ENCODE results near the gene CCDC63.
"Not testable (repeated sequence)": the region's sequence is repeated elsewhere in the genome, so short reads cannot be mapped to it uniquely, and the experiment has no call there.

The CCDC63 gene

DNA sequence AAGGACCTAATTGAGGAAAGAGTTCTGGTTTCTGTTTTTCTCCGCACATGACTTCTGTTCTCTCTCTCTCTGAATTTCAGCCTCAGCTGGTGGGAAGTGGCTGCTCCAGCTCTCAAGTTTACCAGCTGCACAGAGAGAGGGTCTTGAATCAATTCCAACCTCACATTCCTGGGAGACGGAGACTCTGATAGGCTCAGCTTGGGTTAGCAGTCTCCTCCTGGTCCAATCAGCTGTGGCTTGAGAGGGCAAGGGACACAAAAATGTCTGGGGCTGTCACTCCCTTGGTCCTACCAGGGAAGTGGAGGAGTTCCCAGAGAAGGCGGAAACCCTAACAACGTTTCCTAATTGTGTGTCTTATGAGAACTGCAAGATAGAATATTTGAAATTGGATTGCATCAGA lies 7.0 kb downstream of the CCDC63 start:
- TF ChIP-seq POLR2A (IDR thresholded peaks at IDR 0.05; ENCODE audit: low read depth, low read length): no peak
- no peak for DNase-seq (ENCODE audit: insufficient read length, low spot score)

DNA sequence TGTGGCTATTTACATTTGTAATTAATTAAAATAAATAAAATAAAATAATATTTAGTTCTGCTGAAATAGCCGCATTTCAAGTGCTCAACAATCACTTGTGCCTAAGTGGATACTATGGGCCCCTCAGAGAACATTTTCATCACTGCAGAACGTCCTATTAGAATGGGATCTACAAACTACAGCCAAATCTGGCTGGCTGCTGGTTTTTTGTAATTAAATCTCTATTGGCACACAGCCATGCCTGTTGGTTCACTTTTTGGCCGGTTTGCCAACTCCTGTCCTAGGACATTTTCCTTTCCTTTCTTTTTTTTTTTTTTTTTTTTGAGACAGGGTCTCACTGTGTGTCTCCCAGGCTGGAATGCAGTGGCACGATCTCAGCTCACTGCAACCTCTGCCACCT lies 9.8 kb downstream of the CCDC63 start:
- no peak for FAIRE-seq

More for the DNA sequence above, 7.0 kb downstream of the CCDC63 start:
- no peak for FAIRE-seq

DNA sequence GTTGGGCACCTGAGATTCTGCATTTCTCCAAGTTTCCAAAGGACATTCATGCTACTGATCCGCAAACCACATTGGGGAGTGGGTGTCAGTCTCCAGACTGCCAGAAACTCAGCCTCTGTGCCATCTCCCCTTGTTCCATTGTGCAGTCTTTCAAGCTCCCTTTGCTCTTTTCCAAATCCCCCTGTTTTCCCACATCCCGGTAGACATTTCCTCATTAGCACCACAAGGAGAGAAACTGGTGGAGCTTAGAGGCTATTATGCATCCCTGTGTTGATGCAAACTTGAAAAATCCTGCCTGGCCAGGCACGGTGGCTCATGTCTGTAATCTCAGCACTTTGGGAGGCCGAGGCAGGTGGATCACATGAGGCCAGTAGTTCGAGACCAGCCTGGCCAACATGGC lies 10.7 kb downstream of the CCDC63 start:
- TF ChIP-seq POLR2A (IDR thresholded peaks at IDR 0.05; ENCODE audit: low read depth, low read length): no peak
- FAIRE-seq (no peak), DNase-seq (ENCODE audit: insufficient read length, low spot score) (no peak)

More for the DNA sequence above, 9.8 kb downstream of the CCDC63 start:
- TF ChIP-seq POLR2A (IDR thresholded peaks at IDR 0.05; ENCODE audit: low read depth, low read length): no peak
- no peak for DNase-seq (ENCODE audit: insufficient read length, low spot score)

DNA sequence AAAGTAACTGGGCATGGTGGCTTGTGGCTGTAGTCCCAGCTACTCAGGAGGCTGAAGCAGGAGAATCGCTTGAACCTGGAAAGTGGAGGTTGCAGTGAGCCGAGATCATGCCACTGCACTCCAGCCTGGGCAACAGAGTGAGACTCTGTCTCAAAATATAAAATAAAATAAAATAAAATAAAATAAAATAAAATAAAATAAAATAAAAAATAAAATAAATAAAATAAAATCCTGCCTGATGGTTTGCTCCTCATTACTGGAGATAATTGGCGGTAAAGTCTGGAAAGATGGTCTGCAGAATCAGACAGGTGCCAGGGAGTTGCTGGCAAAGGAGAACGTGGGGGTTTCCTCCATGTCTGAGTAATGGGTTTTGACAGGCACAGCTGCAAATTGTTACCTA lies 11.2 kb downstream of the CCDC63 start:
- DNase-seq (ENCODE audit: insufficient read length, low spot score); FAIRE-seq: not testable (repeated sequence)

DNA sequence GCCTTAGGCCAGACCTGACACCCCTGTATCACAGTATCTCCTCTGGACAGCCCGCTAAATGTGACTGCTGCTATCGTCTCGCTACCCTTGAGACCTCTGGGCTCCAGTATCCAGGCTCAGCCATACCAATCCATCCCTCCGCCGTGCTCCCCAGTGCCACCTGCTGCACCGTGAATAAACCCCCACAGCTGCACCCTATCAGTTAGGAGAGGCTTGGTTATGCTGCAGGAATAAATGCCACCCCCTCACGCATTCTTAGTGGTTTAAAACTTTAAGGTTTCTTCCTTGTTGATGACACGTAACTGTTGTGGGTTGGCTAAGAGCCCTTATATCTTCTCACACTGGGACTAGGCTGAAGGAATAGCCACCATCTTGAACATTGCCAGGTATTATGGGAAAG lies 12.1 kb downstream of the CCDC63 start:
- FAIRE-seq (no peak), DNase-seq (ENCODE audit: insufficient read length, low spot score) (no peak)
- TF ChIP-seq POLR2A (IDR thresholded peaks at IDR 0.05; ENCODE audit: low read depth, low read length): no peak

GRCh38 chr12:110860833-110861296 lies 14.1 kb downstream of the CCDC63 start:
- DNase-seq (ENCODE audit: insufficient read length, low spot score): no peak
- no peak for FAIRE-seq
- TF ChIP-seq POLR2A (IDR thresholded peaks at IDR 0.05; ENCODE audit: low read depth, low read length): no peak

- DNase-seq (ENCODE audit: insufficient read length, low spot score) (no peak), FAIRE-seq (no peak)
- no peak for TF ChIP-seq POLR2A (IDR thresholded peaks at IDR 0.05; ENCODE audit: low read depth, low read length)
Measured at GRCh38 chr12:110861729-110862128, 14.9 kb downstream of the CCDC63 start.

- TF ChIP-seq POLR2A (IDR thresholded peaks at IDR 0.05; ENCODE audit: low read depth, low read length): no peak
- DNase-seq (ENCODE audit: insufficient read length, low spot score): no peak
Measured at GRCh38 chr12:110862329-110862728, 15.5 kb downstream of the CCDC63 start.

DNA sequence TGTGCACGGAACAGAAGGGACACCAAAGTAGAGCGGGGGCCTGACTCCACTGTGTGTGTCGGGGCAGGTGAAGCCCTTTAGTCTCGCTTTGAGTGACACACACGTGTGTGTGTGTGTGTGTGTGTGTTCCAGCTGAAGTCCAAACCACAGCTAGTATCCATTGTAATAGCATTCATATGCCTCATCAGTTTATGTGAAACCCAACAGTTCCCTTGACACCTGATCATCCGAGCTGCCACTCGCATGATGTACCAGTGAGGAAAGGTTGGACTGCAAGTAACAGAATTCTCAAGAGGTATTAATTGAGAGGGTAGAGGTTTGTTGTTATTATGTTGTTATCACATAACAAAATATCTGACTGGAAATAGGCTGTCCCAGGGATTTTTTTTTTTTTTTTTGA lies 16.4 kb downstream of the CCDC63 start:
- no peak for TF ChIP-seq POLR2A (IDR thresholded peaks at IDR 0.05; ENCODE audit: low read depth, low read length)
- DNase-seq (ENCODE audit: insufficient read length, low spot score) (no peak), FAIRE-seq (no peak)

More at GRCh38 chr12:110862329-110862728, 15.5 kb downstream of the CCDC63 start:
- no peak for FAIRE-seq

DNA sequence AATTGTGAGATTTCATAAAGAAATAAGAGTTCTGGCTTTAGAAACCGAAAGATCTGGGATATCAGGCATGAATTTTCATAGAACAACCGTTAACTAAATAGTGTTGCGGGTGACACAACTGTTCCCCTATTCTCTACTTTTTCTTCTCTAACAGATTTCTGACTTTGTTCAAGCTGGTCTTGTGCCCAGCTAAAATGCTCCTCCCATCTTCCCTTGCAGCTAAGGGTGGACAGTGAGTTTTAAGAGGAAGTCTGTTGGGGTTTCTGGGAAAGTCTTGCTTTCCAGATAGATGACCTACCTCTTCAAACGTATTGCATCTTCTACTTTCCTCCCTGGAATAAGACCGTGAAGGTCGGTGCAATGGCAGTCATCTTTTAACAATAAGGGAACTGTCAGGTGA lies 18.7 kb downstream of the CCDC63 start:
- no peak for TF ChIP-seq POLR2A (IDR thresholded peaks at IDR 0.05; ENCODE audit: low read depth, low read length)
- FAIRE-seq (no peak), DNase-seq (ENCODE audit: insufficient read length, low spot score) (no peak)

- no peak for TF ChIP-seq POLR2A (IDR thresholded peaks at IDR 0.05; ENCODE audit: low read depth, low read length)
- no peak for FAIRE-seq
- no peak for DNase-seq (ENCODE audit: insufficient read length, low spot score)
Measured at GRCh38 chr12:110869026-110869425, 22.2 kb downstream of the CCDC63 start.

DNA sequence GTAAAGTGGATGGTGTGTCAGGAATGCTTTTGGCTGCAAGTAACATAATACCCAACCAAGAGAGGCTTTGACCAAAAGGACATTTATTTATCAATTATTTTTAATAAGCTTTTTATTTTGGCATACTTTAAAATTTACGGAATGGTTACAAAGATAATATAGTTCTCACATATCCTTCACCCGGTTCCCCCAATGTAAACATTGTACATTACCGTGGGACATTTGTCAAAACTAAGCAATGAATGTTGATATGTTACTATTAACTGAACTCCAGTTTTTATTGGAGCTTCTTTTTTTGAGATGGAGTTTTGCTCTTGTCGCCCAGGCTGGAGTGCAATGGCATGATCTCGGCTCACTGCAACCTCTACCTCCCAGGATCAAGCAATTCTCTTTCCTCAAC lies 23.0 kb downstream of the CCDC63 start:
- no peak for TF ChIP-seq POLR2A (IDR thresholded peaks at IDR 0.05; ENCODE audit: low read depth, low read length)
- DNase-seq (ENCODE audit: insufficient read length, low spot score): no peak
- FAIRE-seq: no peak

GRCh38 chr12:110872100-110872499 lies 25.3 kb downstream of the CCDC63 start:
- FAIRE-seq (no peak), DNase-seq (ENCODE audit: insufficient read length, low spot score) (no peak)
- no peak for TF ChIP-seq POLR2A (IDR thresholded peaks at IDR 0.05; ENCODE audit: low read depth, low read length)

- FAIRE-seq (no peak), DNase-seq (ENCODE audit: insufficient read length, low spot score) (no peak)
- no peak for TF ChIP-seq POLR2A (IDR thresholded peaks at IDR 0.05; ENCODE audit: low read depth, low read length)
Measured at GRCh38 chr12:110874351-110874750, 27.6 kb downstream of the CCDC63 start.

- DNase-seq (ENCODE audit: insufficient read length, low spot score): no peak
- FAIRE-seq: no peak
- no peak for TF ChIP-seq POLR2A (IDR thresholded peaks at IDR 0.05; ENCODE audit: low read depth, low read length)
Measured at GRCh38 chr12:110874781-110875180, 28.0 kb downstream of the CCDC63 start.

- FAIRE-seq (no peak), DNase-seq (ENCODE audit: insufficient read length, low spot score) (no peak)
- TF ChIP-seq POLR2A (IDR thresholded peaks at IDR 0.05; ENCODE audit: low read depth, low read length): no peak
Measured at GRCh38 chr12:110880651-110881050, 33.9 kb downstream of the CCDC63 start.

Data from H54 (cell line).